ENCODE results near the gene NELFB. TPM values are rescaled to one million over a fixed set of nuclear protein-coding genes. Genes with fewer than 3 reads are reported as not detected.
A peak's percentile ranks its signal among the peaks of the same experiment; 100 is the strongest.

Gene NELFB
- total and polyA plus RNA-seq, 9 of the 15 experiments (the other 6 are each of a cell fraction or from before 2014, with no cell fraction given), result 0.24 to 84.0 (median 29.7) TPM

GRCh38 chr9:137316012-137316981 is 61.2 kb downstream of the NELFB start (continued):
- TF ChIP-seq TAF1 (IDR thresholded peaks at IDR 0.05; ENCODE audit: control insufficient read depth, extremely low read depth, insufficient read depth, low read length, severe bottlenecking), result peak; percentile 28
- TF ChIP-seq KAT2B (IDR thresholded peaks at IDR 0.05; ENCODE audit: low read depth, low read length), result no peak
- TF ChIP-seq ZNF592 (IDR thresholded peaks at IDR 0.05), result peak; percentile 64
- TF ChIP-seq AFF4 (CRISPR knock-in tag; IDR thresholded peaks at IDR 0.05), result no peak; the same call in 1 of the 2 replicates
- no peak for TF ChIP-seq NBN (IDR thresholded peaks at IDR 0.05; ENCODE audit: low read depth)
- TF ChIP-seq GTF2B (IDR thresholded peaks at IDR 0.05; ENCODE audit: extremely low read depth, insufficient read length), result no peak
- TF ChIP-seq MAZ (CRISPR knock-in tag; conservative IDR thresholded peaks at IDR 0.05 in 1 of 2, IDR thresholded peaks at IDR 0.05 in 1 of 2), result peak; percentile 36 to 80; a peak in 3 of 4 replicates
- no peak for TF ChIP-seq MED1 (CRISPR knock-in tag; IDR thresholded peaks at IDR 0.05; ENCODE audit: borderline replicate concordance)
- TF ChIP-seq DNMT1 (IDR thresholded peaks at IDR 0.05), result no peak
- TF ChIP-seq ZBTB2 (IDR thresholded peaks at IDR 0.05), result no peak
- TF ChIP-seq CREB5 (CRISPR knock-in tag; IDR thresholded peaks at IDR 0.05), result no peak
- no peak for TF ChIP-seq CBFA2T2 (conservative IDR thresholded peaks at IDR 0.05)
- TF ChIP-seq ZFP30 (CRISPR knock-in tag; IDR thresholded peaks at IDR 0.05; ENCODE audit: borderline replicate concordance), result no peak
